Caco-2 (cell line): Measurements from ENCODE around the gene SART3. TPM values are rescaled to one million over a fixed set of nuclear protein-coding genes. Genes with fewer than 3 reads are reported as not detected.
"Not testable (repeated sequence)": the region's sequence is repeated elsewhere in the genome, so short reads cannot be mapped to it uniquely, and the experiment has no call there.

ENCODE experiments used
- BruUV-seq: library from RNA; stranded (reverse); fragments of 400-500 nt; replicated peaks from 2 replicates; lab custom pipeline; 2021; lab: Mats Ljungman, UMichigan
- CTCF ChIA-PET: fragments of 300-600 bp; sonication (Branson Sonifier 250); formaldehyde crosslinking; loops from one replicate; lab custom pipeline; 2022; ENCODE audit warnings: antibody characterized with exemption; lab: Charles Lee
- POLR2A ChIA-PET: fragments of 300-600 bp; sonication (Branson Sonifier 250); formaldehyde crosslinking; loops from one replicate; lab custom pipeline; 2022; ENCODE audit warnings: antibody characterized with exemption; lab: Charles Lee
- DNase-seq, 2 experiments: peaks; one replicate each; pipeline versions ENCODE4 v3.0.0 to v3.0.0-alpha.2; 2020 to 2022
- H3K27me3 ChIP-seq: replicated peaks from 2 replicates; pipeline ENCODE4 v1.6.0; 2011; ENCODE audit warnings: low read length; ENCODE audit not compliant: control insufficient read depth, insufficient read depth
- H3K36me3 ChIP-seq: 2 replicates; pipeline ENCODE4 v1.5.1; 2011; ENCODE audit warnings: low read length; ENCODE audit not compliant: control insufficient read depth, insufficient read depth
- H3K4me1 ChIP-seq: fragments of 250-450 bp; sonication (Bioruptor Pico); 2 replicates; pipeline ENCODE4 v1.5.1; 2020; ENCODE audit warnings: mild to moderate bottlenecking
- H3K4me3 ChIP-seq: 2 replicates; pipeline ENCODE4 v1.5.1; 2011; ENCODE audit warnings: low read depth, mild to moderate bottlenecking, control low read depth, low read length
- H3K9me3 ChIP-seq: fragments of 250-450 bp; sonication (Bioruptor Pico); 2 replicates; pipeline ENCODE4 v1.5.1; 2020; ENCODE audit warnings: mild to moderate bottlenecking, moderate library complexity
- H3K27ac Mint-ChIP-seq: one replicate; pipeline ENCODE4 v1.8.0; 2022; ENCODE audit warnings: mixed read lengths; ENCODE audit not compliant: unreplicated experiment
- H3K27me3 Mint-ChIP-seq: one replicate; pipeline ENCODE4 v1.8.0; 2022; ENCODE audit warnings: mixed read lengths; ENCODE audit not compliant: insufficient read depth, unreplicated experiment
- H3K36me3 Mint-ChIP-seq: one replicate; pipeline ENCODE4 v1.8.0; 2022; ENCODE audit warnings: mild to moderate bottlenecking, mixed read lengths; ENCODE audit not compliant: insufficient read depth, unreplicated experiment
- H3K4me1 Mint-ChIP-seq: one replicate; pipeline ENCODE4 v1.8.0; 2022; ENCODE audit warnings: low read depth, mixed read lengths; ENCODE audit not compliant: unreplicated experiment
- H3K4me3 Mint-ChIP-seq: one replicate; pipeline ENCODE4 v1.8.0; 2022; ENCODE audit warnings: mild to moderate bottlenecking, moderate library complexity, mixed read lengths; ENCODE audit not compliant: unreplicated experiment
- H3K9me3 Mint-ChIP-seq: one replicate; pipeline ENCODE4 v1.8.0; 2022; ENCODE audit warnings: mixed read lengths; ENCODE audit not compliant: unreplicated experiment
- CTCF ChIP-seq, 2 experiments: fragments of 200-600 bp in 1 of 2; IDR thresholded peaks; 1 replicate in 1 of 2; 2 replicates in 1 of 2; pipeline versions ENCODE4 v1.5.1 to v1.8.0; 2011 to 2022; ENCODE audit warnings: antibody characterized with exemption in 1 of 2, control low read depth in 1 of 2, inconsistent platforms in 1 of 2, low read depth in 1 of 2, low read length in 1 of 2, mild to moderate bottlenecking in 1 of 2, moderate library complexity in 1 of 2; ENCODE audit not compliant: insufficient read depth in 1 of 2, severe bottlenecking in 1 of 2, unreplicated experiment in 1 of 2
- intact Hi-C: fragments of 100-400 bp; cut with micrococcal nuclease; formaldehyde crosslinking; loops from one replicate; pipeline ENCODE4 v1.10.0; 2022; ENCODE audit not compliant: unreplicated experiment
- total RNA-seq: library from RNA; stranded (reverse); gene quantifications from 2 replicates; pipeline ENCODE4 v1.2.3, GENCODE V29; 2022

SART3 gene
- total RNA-seq, 1 experiment from 2014 or later = 77.3 TPM

GRCh38 chr12:108575199-108575912 is 14.4 kb upstream of the SART3 start:
- TF ChIP-seq CTCF (IDR thresholded peaks at IDR 0.05; ENCODE audit: insufficient read depth in 1 of 2, low read depth in 1 of 2, low read length in 1 of 2, severe bottlenecking in 1 of 2, unreplicated experiment in 1 of 2) = no peak
- CTCF ChIA-PET = no interaction called here
- Mint-ChIP-seq H3K4me3 (no peak overlapping the region), H3K27me3 (peaks cover 4% of the 10 kb centered on the region), H3K4me1 (peaks cover 2% of the 10 kb centered on the region), H3K27ac (no peak overlapping the region), H3K36me3 (no peaks in the 10 kb centered on the region), H3K9me3 (peaks cover 12% of the 10 kb centered on the region)
- H3K4me3 ChIP-seq = no peak overlapping the region
- no peaks in the 10 kb centered on the region for H3K36me3 ChIP-seq
- DNase-seq = no peak
- H3K4me1 ChIP-seq = 0 out of 2 replicates have a peak, but pooled peaks cover under 1% of the 10 kb centered on the region
- intact Hi-C loops = no loop called here
- no peaks in the 10 kb centered on the region for H3K27me3 ChIP-seq
- BruUV-seq = no TSS peak
- no peaks in the 10 kb centered on the region for H3K9me3 ChIP-seq
- POLR2A ChIA-PET = no interaction called here

GRCh38 chr12:108574276-108574675 is 13.3 kb upstream of the SART3 start:
- POLR2A ChIA-PET, H3K4me1 Mint-ChIP-seq, H3K27me3 ChIP-seq, H3K9me3 ChIP-seq, H3K4me1 ChIP-seq, H3K36me3 Mint-ChIP-seq, H3K4me3 ChIP-seq, H3K27ac Mint-ChIP-seq, H3K27me3 Mint-ChIP-seq, H3K4me3 Mint-ChIP-seq, BruUV-seq, H3K36me3 ChIP-seq, DNase-seq, intact Hi-C loops, CTCF ChIA-PET: not testable (repeated sequence)
- peaks cover 10% of the 10 kb centered on the region for H3K9me3 Mint-ChIP-seq

DNA sequence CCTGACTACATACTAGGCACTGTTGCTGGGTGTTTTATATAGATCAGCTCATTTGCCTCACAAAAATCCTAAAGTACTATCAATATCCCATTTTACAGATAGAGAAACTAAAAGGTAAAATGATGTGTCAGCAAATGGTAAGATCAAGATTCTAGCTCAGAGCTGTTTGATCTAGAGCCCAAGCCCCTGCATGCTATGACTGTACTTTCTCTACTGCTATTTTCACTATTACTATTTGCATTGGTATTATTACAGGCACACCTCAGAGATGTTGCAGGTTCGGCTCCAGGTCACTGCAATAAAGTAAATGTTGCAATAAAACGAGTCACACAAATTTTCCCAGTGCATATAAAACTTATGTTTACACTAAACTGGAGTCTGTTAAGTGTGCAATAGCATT is 12.3 kb upstream of the SART3 start:
- H3K9me3 ChIP-seq = no peaks in the 10 kb centered on the region
- intact Hi-C loops = no loop called here
- no peaks in the 10 kb centered on the region for H3K27me3 ChIP-seq
- peaks cover under 1% of the 10 kb centered on the region for H3K9me3 Mint-ChIP-seq
- H3K4me1 Mint-ChIP-seq = no peaks in the 10 kb centered on the region
- H3K36me3 Mint-ChIP-seq = peaks cover 6% of the 10 kb centered on the region
- H3K27me3 Mint-ChIP-seq = peaks cover 4% of the 10 kb centered on the region
- no peaks in the 10 kb centered on the region for H3K36me3 ChIP-seq
- CTCF ChIA-PET = interaction anchor here (0.8 kb wide), 1 partner anchor 73 kb away, joined by 3 read pairs; no protein-coding TSS in a partner anchor
- no peaks in the 10 kb centered on the region for H3K4me1 ChIP-seq
- POLR2A ChIA-PET = no interaction called here
- H3K27ac Mint-ChIP-seq = no peak overlapping the region
- no peak for TF ChIP-seq CTCF (IDR thresholded peaks at IDR 0.05; ENCODE audit: insufficient read depth in 1 of 2, low read depth in 1 of 2, low read length in 1 of 2, severe bottlenecking in 1 of 2, unreplicated experiment in 1 of 2)
- no TSS peak for BruUV-seq
- H3K4me3 ChIP-seq = no peak overlapping the region
- H3K4me3 Mint-ChIP-seq = no peak overlapping the region
- no peak for DNase-seq
